NCI-H2029 treated with DMSO at 0.1 percent for 48 hours (cell line): Measurements from ENCODE around the gene MUC6.

Experiments
- DNase-seq: peaks from one replicate; lab custom pipeline; 2025; lab: John Stamatoyannopoulos, UW

Gene MUC6

DNA sequence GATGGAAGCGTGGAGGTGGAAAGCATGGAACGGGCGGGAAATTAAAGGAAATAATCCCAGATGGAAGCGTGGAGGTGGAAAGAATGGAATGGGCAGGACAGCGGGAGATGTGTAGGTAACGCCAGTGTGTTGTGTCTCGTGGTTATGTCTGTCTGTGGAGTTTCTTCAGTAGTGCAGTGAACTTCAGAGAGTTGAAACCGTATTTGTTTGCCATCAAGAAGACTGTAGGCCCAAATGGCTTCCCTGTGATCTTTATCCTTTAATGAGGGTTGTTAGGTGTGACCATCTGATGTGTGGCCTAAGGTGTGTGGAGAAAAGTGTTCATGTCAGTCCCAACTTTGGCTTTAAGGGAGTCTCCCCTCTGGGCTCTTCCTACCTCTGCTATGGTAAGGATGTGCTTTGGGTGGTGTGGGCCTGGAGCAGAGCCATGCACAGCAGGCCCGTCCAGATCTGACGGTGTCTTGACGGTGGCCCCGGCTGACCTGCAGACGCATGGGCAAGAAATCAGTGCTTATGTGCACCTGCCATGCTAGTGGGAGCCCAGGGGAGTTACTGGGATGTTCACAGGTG lies 71.2 kb downstream of the MUC6 start:
- DNase-seq: no peak

GRCh38 chr11:963852-964251 lies 72.7 kb downstream of the MUC6 start:
- DNase-seq: no peak
